IMR-90 (cell line): ENCODE measurements around the gene SLC4A2. TPM values are rescaled to one million over a fixed set of nuclear protein-coding genes. Genes with fewer than 3 reads are reported as not detected.

Experiments used
- ATAC-seq: fragments of 200-7000 bp; cut with Tn5 transposase; 2 replicates; pipeline ENCODE4 v1.9.1; 2020; ENCODE audit warnings: low read depth, mild to moderate bottlenecking, moderate library complexity
- BruUV-seq: library from RNA; stranded (reverse); fragments of 400-500 nt; replicated peaks from 2 replicates; lab custom pipeline; 2021; lab: Mats Ljungman, UMichigan
- CTCF ChIA-PET: fragments of 300-600 bp; formaldehyde crosslinking; extraction: SDS; loops from one replicate; lab custom pipeline; 2021; ENCODE audit warnings: antibody characterized with exemption; lab: Yijun Ruan, JAX
- POLR2A ChIA-PET: fragments of 300-600 bp; sonication (Branson Sonifier 250); formaldehyde crosslinking; loops from one replicate; lab custom pipeline; 2022; ENCODE audit warnings: antibody characterized with exemption; ENCODE audit not compliant: unreplicated experiment; lab: Charles Lee
- DNase-seq: peaks from one replicate; pipeline ENCODE4 v3.0.0; 2013
- H2AFZ ChIP-seq: replicated peaks from 2 replicates; pipeline ENCODE3; 2013; ENCODE audit warnings: low read length, mild to moderate bottlenecking; ENCODE audit not compliant: poor library complexity
- H2AK5ac ChIP-seq: 2 replicates; pipeline ENCODE4 v1.6.1; 2013; ENCODE audit warnings: low read depth, low read length, inconsistent platforms
- H2AK9ac ChIP-seq: replicated peaks from 2 replicates; pipeline ENCODE3; 2013; ENCODE audit warnings: mild to moderate bottlenecking, low read depth, low read length, moderate library complexity; ENCODE audit not compliant: poor library complexity
- H2BK120ac ChIP-seq: 2 replicates; pipeline ENCODE4 v1.6.1; 2013; ENCODE audit warnings: low read depth, low read length, inconsistent platforms
- H2BK15ac ChIP-seq: 3 replicates; pipeline ENCODE4 v1.6.1; 2013; ENCODE audit warnings: low read depth, low read length, inconsistent platforms
- H2BK20ac ChIP-seq: 2 replicates; pipeline ENCODE4 v1.6.1; 2013; ENCODE audit warnings: low read depth, mild to moderate bottlenecking, inconsistent platforms, low read length, moderate library complexity
- H2BK5ac ChIP-seq: 2 replicates; pipeline ENCODE4 v1.6.1; 2013; ENCODE audit warnings: mild to moderate bottlenecking, low read depth, low read length, inconsistent platforms; ENCODE audit not compliant: poor library complexity, severe bottlenecking
- H3K14ac ChIP-seq: replicated peaks from 2 replicates; pipeline ENCODE4 v1.6.1; 2013; ENCODE audit warnings: low read depth, low read length, inconsistent platforms
- H3K18ac ChIP-seq: 2 replicates; pipeline ENCODE4 v1.6.1; 2013; ENCODE audit warnings: low read depth, low read length, control low read depth
- H3K23ac ChIP-seq: 2 replicates; pipeline ENCODE4 v1.6.1; 2013; ENCODE audit warnings: low read depth, low read length, inconsistent platforms
- H3K27ac ChIP-seq: 2 replicates; pipeline ENCODE4 v1.5.1; 2013; ENCODE audit warnings: mild to moderate bottlenecking, control low read depth, low read length; ENCODE audit not compliant: insufficient read depth
- H3K27me3 ChIP-seq: 2 replicates; pipeline ENCODE4 v1.6.1; 2013; ENCODE audit warnings: low read length; ENCODE audit not compliant: control insufficient read depth, insufficient read depth
- H3K36me3 ChIP-seq: 2 replicates; pipeline ENCODE4 v1.6.1; 2013; ENCODE audit warnings: low read length, mixed read lengths; ENCODE audit not compliant: control insufficient read depth, insufficient read depth
- H3K4ac ChIP-seq: 2 replicates; pipeline ENCODE4 v1.6.1; 2013; ENCODE audit warnings: low read depth, low read length, inconsistent platforms
- H3K4me1 ChIP-seq: 2 replicates; pipeline ENCODE4 v1.6.1; 2013; ENCODE audit warnings: low read length, mixed read lengths; ENCODE audit not compliant: control insufficient read depth, insufficient read depth
- H3K4me2 ChIP-seq: 2 replicates; pipeline ENCODE4 v1.6.1; 2013; ENCODE audit warnings: low read depth, mild to moderate bottlenecking, control low read depth, low read length, moderate library complexity
- H3K4me3 ChIP-seq: 2 replicates; pipeline ENCODE4 v1.5.1; 2013; ENCODE audit warnings: low read depth, mild to moderate bottlenecking, control low read depth, low read length, moderate library complexity; ENCODE audit not compliant: insufficient read depth
- H3K56ac ChIP-seq: 2 replicates; pipeline ENCODE4 v1.6.1; 2013; ENCODE audit warnings: low read length, inconsistent platforms; ENCODE audit not compliant: insufficient read depth; ENCODE audit errors: extremely low read depth
- H3K79me1 ChIP-seq, 2 experiments: 2 replicates each; pipeline ENCODE4 v1.6.1; 2013; ENCODE audit warnings: low read length in 2 of 2, inconsistent platforms in 1 of 2, low read depth in 1 of 2
- H3K9ac ChIP-seq: 2 replicates; pipeline ENCODE4 v1.6.1; 2013; ENCODE audit warnings: low read depth, low read length, control low read depth
- H3K9me1 ChIP-seq: 2 replicates; pipeline ENCODE4 v1.6.1; 2013; ENCODE audit warnings: low read length, inconsistent platforms; ENCODE audit not compliant: insufficient read depth
- H3K9me3 ChIP-seq: 2 replicates; pipeline ENCODE4 v1.6.1; 2013; ENCODE audit warnings: low read length; ENCODE audit not compliant: control insufficient read depth, insufficient read depth
- H4K20me1 ChIP-seq: 2 replicates; pipeline ENCODE4 v1.6.1; 2013; ENCODE audit warnings: low read length, inconsistent platforms; ENCODE audit not compliant: insufficient read depth
- H4K5ac ChIP-seq: 2 replicates; pipeline ENCODE4 v1.6.1; 2013; ENCODE audit warnings: mild to moderate bottlenecking, low read depth, low read length, control low read depth
- H4K8ac ChIP-seq, 2 experiments: 2 replicates each; pipeline ENCODE4 v1.6.1; 2013; ENCODE audit warnings: low read depth in 2 of 2, low read length in 2 of 2, control low read depth in 1 of 2, inconsistent platforms in 1 of 2
- H4K91ac ChIP-seq: 2 replicates; pipeline ENCODE4 v1.6.1; 2013; ENCODE audit warnings: low read depth, low read length, inconsistent platforms; ENCODE audit not compliant: insufficient read depth
- BHLHE40 ChIP-seq: fragments of 150-350 bp; IDR thresholded peaks from 2 replicates; pipeline ENCODE4 v1.6.1; 2016; ENCODE audit warnings: mild to moderate bottlenecking, low read depth, low read length
- CEBPB ChIP-seq: IDR thresholded peaks from 2 replicates; pipeline ENCODE4 v1.6.1; 2012; ENCODE audit warnings: low read depth, low read length, improper control_type of control experiment
- CTCF ChIP-seq: conservative IDR thresholded peaks from 2 replicates; pipeline ENCODE4 v1.5.1; 2012; ENCODE audit warnings: mild to moderate bottlenecking, low read depth, low read length, improper control_type of control experiment
- FOS ChIP-seq: fragments of 150-350 bp; IDR thresholded peaks from 2 replicates; pipeline ENCODE4 v1.6.1; 2016; ENCODE audit warnings: low read depth, low read length
- MXI1 ChIP-seq: IDR thresholded peaks from 2 replicates; pipeline ENCODE4 v1.6.1; 2012; ENCODE audit warnings: low read depth, mild to moderate bottlenecking, low read length, moderate library complexity, borderline replicate concordance
- POLR2A ChIP-seq: IDR thresholded peaks from 2 replicates; pipeline ENCODE4 v1.6.1; 2012; ENCODE audit warnings: mild to moderate bottlenecking, low read depth, low read length
- RAD21 ChIP-seq: IDR thresholded peaks from 2 replicates; pipeline ENCODE4 v1.6.1; 2012; ENCODE audit warnings: low read length, improper control_type of control experiment
- RCOR1 ChIP-seq: IDR thresholded peaks from 2 replicates; pipeline ENCODE4 v1.6.1; 2012; ENCODE audit warnings: mild to moderate bottlenecking, low read length, improper control_type of control experiment; ENCODE audit not compliant: insufficient replicate concordance
- RFX5 ChIP-seq: IDR thresholded peaks from 2 replicates; pipeline ENCODE4 v1.8.0; 2012; ENCODE audit warnings: low read depth, mild to moderate bottlenecking, low read length, moderate library complexity
- WGBS, 2 experiments: methylation state at CpG; one replicate each; pipeline versions ENCODE4 v1.1.5 to v1.1.7; 2013; ENCODE audit warnings: missing lambda C conversion rate in 2 of 2; ENCODE audit not compliant: insufficient read length in 1 of 2; ENCODE audit errors: extremely low coverage in 2 of 2; 5-methylcytosine and 5-hydroxymethylcytosine counted together
- dilution Hi-C: fragments of 300-500 bp; cut with HindIII; formaldehyde crosslinking; loops from one replicate; pipeline ENCODE4 v1.14.3; 2018; ENCODE audit warnings: low sequenced_read_pairs; ENCODE audit not compliant: unreplicated experiment
- in situ Hi-C: fragments of 300-500 bp; cut with MboI; formaldehyde crosslinking; loops from 3 replicates; pipeline ENCODE4 v1.14.3; 2019; ENCODE audit warnings: low sequenced_read_pairs, inconsistent platforms, mixed read lengths
- intact Hi-C: fragments of 100-400 bp; cut with micrococcal nuclease; formaldehyde crosslinking; loops from 2 replicates; pipeline ENCODE4 v1.10.0; 2022
- polyA plus RNA-seq, 3 experiments: library from polyadenylated mRNA; depleted of rRNA; stranded (reverse); fragments of >200 nt; gene quantifications; 2 replicates each; pipeline ENCODE4 v1.2.3, GENCODE V29; 2012; ENCODE audit warnings: low replicate concordance in 1 of 3
- total RNA-seq: library from RNA; depleted of rRNA; stranded (reverse); fragments of >200 nt; gene quantifications from 2 replicates; pipeline ENCODE4 v1.2.3, GENCODE V29; 2012

The SLC4A2 gene
- total and polyA plus RNA-seq, 2 of the 4 experiments (the other 2 are of a cell fraction): 29.6 to 91.0 TPM

- H3K9ac ChIP-seq: no peak overlapping the region
- POLR2A ChIA-PET: no interaction called here
- peaks cover 32% of the 10 kb centered on the region for H4K20me1 ChIP-seq
- no peak overlapping the region for H2BK120ac ChIP-seq
- ATAC-seq: no peak
- H2BK5ac ChIP-seq: no peak overlapping the region
- H3K9me1 ChIP-seq: peaks cover 8% of the 10 kb centered on the region; the same call in 1 of the 2 replicates
- CTCF ChIA-PET: no interaction called here
- H3K27me3 ChIP-seq: no peaks in the 10 kb centered on the region
- no peak overlapping the region for H2AFZ ChIP-seq
- no peak overlapping the region for H3K4me2 ChIP-seq
- DNase-seq: no peak
- H2AK9ac ChIP-seq: no peak overlapping the region
- H4K5ac ChIP-seq: no peak overlapping the region
- H3K23ac ChIP-seq: no peak overlapping the region
- no peak overlapping the region for H3K4ac ChIP-seq
- dilution Hi-C loops: no loop called here
- BruUV-seq: no TSS peak
- peaks cover 32% of the 10 kb centered on the region for H3K4me1 ChIP-seq
- H4K91ac ChIP-seq: no peak overlapping the region
- H3K18ac ChIP-seq: no peak overlapping the region
- in situ Hi-C loops: no loop called here
- no peak overlapping the region for H2BK20ac ChIP-seq
- H3K9me3 ChIP-seq: no peaks in the 10 kb centered on the region
- H3K4me3 ChIP-seq: no peak overlapping the region
- H3K14ac ChIP-seq: no peak overlapping the region
- peaks cover 56% of the 10 kb centered on the region for H3K36me3 ChIP-seq
- H3K27ac ChIP-seq: no peak overlapping the region
- no peak overlapping the region for H2BK15ac ChIP-seq
- H3K79me1 ChIP-seq: peaks cover 24 to 57% of the 10 kb centered on the region in 2 experiments
- 88% methylated on average over 11 of the region's 14 CpGs; no CpG with 5 or more reads in 1 of the 2 experiments for WGBS, 2 experiments
- no peak overlapping the region for H4K8ac ChIP-seq
- intact Hi-C loops: no loop called here
- TF ChIP-seq RAD21 (no peak), FOS (no peak), POLR2A (no peak), BHLHE40 (no peak), MXI1 (no peak), RFX5 (no peak), CEBPB (no peak), RCOR1 (no peak), CTCF (no peak)
- H3K56ac ChIP-seq: no peak overlapping the region
- no peak overlapping the region for H2AK5ac ChIP-seq
Measured at GRCh38 chr7:151065516-151065915, 6.1 kb downstream of the SLC4A2 start.
